Esophagus muscularis mucosa (tissue), 4 donors: Measurements from ENCODE around the gene CCDC187. TPM values are rescaled to one million over a fixed set of nuclear protein-coding genes. Genes with fewer than 3 reads are reported as not detected.

ENCODE experiments used
- DNase-seq: peaks from one replicate; pipeline ENCODE4 v3.0.0-alpha.2; 2017; ENCODE audit errors: extremely low spot score
- H3K27ac ChIP-seq, 4 donors: fragments of 200-600 bp; sonication (generic); replicated peaks in 1 of 4; 1 replicate in 3 of 4; 2 replicates in 1 of 4; pipeline ENCODE4 v1.5.1; 2016 to 2019; ENCODE audit warnings: mild to moderate bottlenecking in 1 of 4
- H3K27me3 ChIP-seq, 4 donors: fragments of 200-600 bp; sonication (generic); one replicate each; pipeline versions ENCODE4 v1.5.1 to v1.6.0; 2016 to 2019
- H3K36me3 ChIP-seq, 4 donors: fragments of 200-600 bp; sonication (generic); one replicate each; pipeline ENCODE4 v1.5.1; 2016 to 2019
- H3K4me1 ChIP-seq, 4 donors: fragments of 200-600 bp; sonication (generic); one replicate each; pipeline ENCODE4 v1.5.1; 2016 to 2019
- H3K4me3 ChIP-seq, 4 donors: fragments of 200-600 bp; sonication (generic); 1 replicate in 2 of 4; 2 replicates in 2 of 4; pipeline ENCODE4 v1.5.1; 2016 to 2019; ENCODE audit warnings: mild to moderate bottlenecking in 4 of 4, moderate library complexity in 1 of 4
- H3K9me3 ChIP-seq, 4 donors: fragments of 200-600 bp; sonication (generic); 1 replicate in 3 of 4; 2 replicates in 1 of 4; pipeline ENCODE4 v1.5.1; 2016 to 2019
- EP300 ChIP-seq: sonication (generic); formaldehyde crosslinking; IDR thresholded peaks from one replicate; pipeline ENCODE4 v1.6.1; 2017; ENCODE audit warnings: antibody characterized with exemption
- POLR2A ChIP-seq: fragments of 450-650 bp; IDR thresholded peaks from one replicate; pipeline ENCODE4 v1.6.1; 2017; ENCODE audit warnings: antibody characterized with exemption, moderate library complexity, mild to moderate bottlenecking, low read depth
- POLR2AphosphoS5 ChIP-seq, 2 donors: sonication (generic); formaldehyde crosslinking; IDR thresholded peaks; one replicate each; pipeline ENCODE4 v1.6.1; 2017; ENCODE audit warnings: antibody characterized with exemption in 2 of 2
- WGBS: methylation state at CpG from one replicate; pipeline ENCODE4 v1.1.5; 2018; 5-methylcytosine and 5-hydroxymethylcytosine counted together
- intact Hi-C: fragments of 100-400 bp; cut with DNase I; formaldehyde crosslinking; loops from one replicate; pipeline ENCODE4 v1.15.1; 2023
- total RNA-seq, 4 donors: library from RNA; depleted of rRNA; stranded (reverse); fragments of >200 nt; gene quantifications; one replicate each; pipeline versions ENCODE4 v1.1.0 to v1.2.1, GENCODE V29; 2016
- TF ChIP-seq, protein P1 (sequence below), 3 experiments: fragments of 200-600 bp in 2 of 3; fragments of 450-650 bp in 1 of 3; sonication (generic) in 2 of 3; IDR thresholded peaks; one replicate each; pipeline ENCODE4 v1.5.1; 2017 to 2019; ENCODE audit warnings: antibody characterized with exemption in 3 of 3, mild to moderate bottlenecking in 2 of 3, moderate library complexity in 1 of 3

Gene CCDC187
- total RNA-seq, 4 donors from 2014 or later, result not detected

- H3K4me1 ChIP-seq, result peaks cover 5 to 17% (median 14%) of the 10 kb centered on the region in 4 donors
- H3K27me3 ChIP-seq, result peaks cover 0 to 4% (median 0%) of the 10 kb centered on the region in 4 donors
- no peak for TF ChIP-seq POLR2AphosphoS5 (IDR thresholded peaks at IDR 0.05)
- no peak for TF ChIP-seq POLR2A
- TF ChIP-seq, protein P1, sequence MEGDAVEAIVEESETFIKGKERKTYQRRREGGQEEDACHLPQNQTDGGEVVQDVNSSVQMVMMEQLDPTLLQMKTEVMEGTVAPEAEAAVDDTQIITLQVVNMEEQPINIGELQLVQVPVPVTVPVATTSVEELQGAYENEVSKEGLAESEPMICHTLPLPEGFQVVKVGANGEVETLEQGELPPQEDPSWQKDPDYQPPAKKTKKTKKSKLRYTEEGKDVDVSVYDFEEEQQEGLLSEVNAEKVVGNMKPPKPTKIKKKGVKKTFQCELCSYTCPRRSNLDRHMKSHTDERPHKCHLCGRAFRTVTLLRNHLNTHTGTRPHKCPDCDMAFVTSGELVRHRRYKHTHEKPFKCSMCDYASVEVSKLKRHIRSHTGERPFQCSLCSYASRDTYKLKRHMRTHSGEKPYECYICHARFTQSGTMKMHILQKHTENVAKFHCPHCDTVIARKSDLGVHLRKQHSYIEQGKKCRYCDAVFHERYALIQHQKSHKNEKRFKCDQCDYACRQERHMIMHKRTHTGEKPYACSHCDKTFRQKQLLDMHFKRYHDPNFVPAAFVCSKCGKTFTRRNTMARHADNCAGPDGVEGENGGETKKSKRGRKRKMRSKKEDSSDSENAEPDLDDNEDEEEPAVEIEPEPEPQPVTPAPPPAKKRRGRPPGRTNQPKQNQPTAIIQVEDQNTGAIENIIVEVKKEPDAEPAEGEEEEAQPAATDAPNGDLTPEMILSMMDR (IDR thresholded peaks at IDR 0.05), result no peak
- TF ChIP-seq EP300, result no peak
- WGBS, result 67% methylated on average over 4 of the region's 19 CpGs
- no peak overlapping the region for H3K4me3 ChIP-seq
- H3K27ac ChIP-seq, result no peak overlapping the region
- intact Hi-C loops, result no loop called here
- no peaks in the 10 kb centered on the region for H3K9me3 ChIP-seq
- no peak for DNase-seq
- H3K36me3 ChIP-seq, result no peaks in the 10 kb centered on the region
These were observed 39.9 kb downstream of the CCDC187 start for GRCh38 chr9:136264031-136264430.

- peaks cover 0 to 13% (median 0%) of the 10 kb centered on the region in 4 donors for H3K27me3 ChIP-seq
- TF ChIP-seq EP300, result no peak
- TF ChIP-seq POLR2AphosphoS5 (IDR thresholded peaks at IDR 0.05), result no peak
- TF ChIP-seq, protein P1 (IDR thresholded peaks at IDR 0.05), result no peak
- TF ChIP-seq POLR2A, result no peak
- 90% methylated on average over 4 of the region's 6 CpGs for WGBS
- no peaks in the 10 kb centered on the region for H3K36me3 ChIP-seq
- H3K27ac ChIP-seq, result no peak overlapping the region
- no peaks in the 10 kb centered on the region for H3K9me3 ChIP-seq
- H3K4me3 ChIP-seq, result no peak overlapping the region
- DNase-seq, result no peak
- intact Hi-C loops, result no loop called here
- peaks cover 5 to 11% (median 10%) of the 10 kb centered on the region in 4 donors for H3K4me1 ChIP-seq
These were observed 41.2 kb downstream of the CCDC187 start for GRCh38 chr9:136262671-136263178.

DNA sequence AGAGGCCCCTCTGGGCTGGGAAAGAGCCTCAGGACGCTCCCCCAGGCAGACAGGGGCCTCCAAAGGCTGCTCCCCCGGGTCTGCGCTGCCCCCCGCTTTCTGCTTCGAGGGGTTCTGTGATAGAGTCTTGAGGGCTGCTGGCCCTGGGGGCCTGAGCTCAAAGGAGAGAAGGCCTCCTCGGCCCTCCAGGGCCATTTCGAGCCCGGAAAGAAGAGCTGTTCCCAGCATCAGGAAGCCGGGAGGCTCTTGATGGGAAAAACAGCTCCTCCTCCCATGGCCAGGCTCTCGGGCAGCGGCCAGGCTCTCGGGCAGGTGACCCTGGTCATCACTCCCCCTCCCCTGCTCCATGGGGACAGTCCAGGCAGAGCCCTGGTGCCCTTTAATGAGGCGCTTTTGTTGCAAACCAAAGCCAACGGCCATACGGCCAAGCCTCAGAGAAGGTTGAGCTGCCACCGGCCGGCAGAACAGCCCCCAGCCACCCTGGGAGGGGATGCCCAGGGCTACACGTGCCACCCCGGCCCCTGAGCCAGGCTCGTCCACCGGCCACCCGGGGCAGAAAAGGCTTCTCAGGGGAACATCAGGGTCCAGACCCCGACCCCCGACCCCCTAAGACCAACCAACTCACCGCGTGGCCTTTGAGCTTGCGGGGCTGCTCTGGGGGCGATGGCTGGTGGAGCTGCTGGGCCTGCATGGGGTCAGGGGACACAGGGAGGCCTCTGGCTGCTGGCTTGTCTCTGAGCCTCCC is 42.0 kb downstream of the CCDC187 start:
- TF ChIP-seq POLR2AphosphoS5 (IDR thresholded peaks at IDR 0.05), result no peak
- TF ChIP-seq POLR2A, result no peak
- TF ChIP-seq EP300, result no peak
- TF ChIP-seq, protein P1 (IDR thresholded peaks at IDR 0.05), result no peak
- Histone ChIP-seq H3K36me3 (no peaks in the 10 kb centered on the region), H3K4me3 (no peak overlapping the region), H3K27me3 (peaks cover 0 to 18% (median 0%) of the 10 kb centered on the region in 4 donors), H3K9me3 (no peaks in the 10 kb centered on the region), H3K27ac (no peak overlapping the region), H3K4me1 (peaks cover 0 to 3% (median 2%) of the 10 kb centered on the region in 4 donors)
- 87% methylated on average over 16 of the region's 28 CpGs for WGBS
- DNase-seq, result no peak
- intact Hi-C loops, result no loop called here

GRCh38 chr9:136260936-136261472 is 42.9 kb downstream of the CCDC187 start:
- intact Hi-C loops, result no loop called here
- no peak overlapping the region for H3K4me3 ChIP-seq
- TF ChIP-seq EP300 (no peak), POLR2AphosphoS5 (IDR thresholded peaks at IDR 0.05) (no peak), POLR2A (no peak)
- TF ChIP-seq, protein P1 (IDR thresholded peaks at IDR 0.05), result no peak
- 78% methylated on average over 18 of the region's 20 CpGs for WGBS
- H3K9me3 ChIP-seq, result no peaks in the 10 kb centered on the region
- DNase-seq, result no peak
- H3K27me3 ChIP-seq, result peaks cover 0 to 26% (median 0%) of the 10 kb centered on the region in 4 donors
- no peak overlapping the region for H3K27ac ChIP-seq
- no peaks in the 10 kb centered on the region for H3K36me3 ChIP-seq
- H3K4me1 ChIP-seq, result no peaks in the 10 kb centered on the region
